RWPE1 (cell line): ENCODE measurements around the gene LILRB3.

ENCODE experiments used
- CTCF ChIA-PET: fragments of 350-600 bp; sonication (Branson Sonifier 250); formaldehyde crosslinking; extraction: SDS; loops from one replicate; lab custom pipeline; 2021; lab: Yijun Ruan, JAX
- POLR2A ChIA-PET: fragments of 400-600 bp; formaldehyde crosslinking; extraction: SDS; loops from one replicate; lab custom pipeline; 2020; ENCODE audit warnings: antibody characterized with exemption; ENCODE audit not compliant: low non-redundant PET; lab: Yijun Ruan, JAX
- DNase-seq: peaks from one replicate; pipeline ENCODE4 v3.0.0; 2012; ENCODE audit warnings: low spot score
- H3K27ac ChIP-seq: fragments of 450-650 bp; 2 replicates; pipeline ENCODE4 v1.5.1; 2017
- TF ChIP-seq, protein P1 (sequence below): fragments of 450-650 bp; conservative IDR thresholded peaks from 2 replicates; pipeline ENCODE4 v1.5.1; 2017; ENCODE audit warnings: low read depth, mild to moderate bottlenecking

LILRB3 gene

DNA sequence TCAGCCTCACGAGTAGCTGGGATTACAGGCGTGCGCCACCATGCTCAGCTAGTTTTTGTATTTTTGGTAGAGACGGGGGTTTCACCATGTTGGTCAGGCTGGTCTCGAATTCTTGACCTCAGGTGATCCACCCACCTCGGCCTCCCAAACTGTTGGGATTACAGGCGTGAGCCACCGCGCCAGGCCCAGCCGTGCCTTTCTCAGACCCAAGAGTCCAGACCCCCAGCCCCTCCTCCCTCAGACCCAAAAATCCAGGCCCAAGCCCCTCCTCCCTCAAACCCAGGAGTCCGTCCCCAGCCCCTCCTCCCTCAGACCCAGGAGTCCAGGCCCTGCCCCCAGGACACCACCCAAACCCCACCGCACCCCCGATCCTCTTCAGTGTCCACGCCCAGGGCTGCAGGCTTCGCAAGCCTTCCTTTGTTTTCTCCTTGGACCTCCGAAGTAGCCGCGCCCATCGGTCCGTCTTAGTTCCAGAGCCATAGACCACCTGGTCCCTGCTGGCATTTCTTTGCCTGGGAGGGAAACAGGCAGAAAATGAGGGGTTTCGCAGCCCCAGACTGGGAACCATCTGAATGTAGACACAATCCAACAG lies 53.6 kb downstream of the LILRB3 start:
- POLR2A ChIA-PET = no interaction called here
- TF ChIP-seq, protein P1, sequence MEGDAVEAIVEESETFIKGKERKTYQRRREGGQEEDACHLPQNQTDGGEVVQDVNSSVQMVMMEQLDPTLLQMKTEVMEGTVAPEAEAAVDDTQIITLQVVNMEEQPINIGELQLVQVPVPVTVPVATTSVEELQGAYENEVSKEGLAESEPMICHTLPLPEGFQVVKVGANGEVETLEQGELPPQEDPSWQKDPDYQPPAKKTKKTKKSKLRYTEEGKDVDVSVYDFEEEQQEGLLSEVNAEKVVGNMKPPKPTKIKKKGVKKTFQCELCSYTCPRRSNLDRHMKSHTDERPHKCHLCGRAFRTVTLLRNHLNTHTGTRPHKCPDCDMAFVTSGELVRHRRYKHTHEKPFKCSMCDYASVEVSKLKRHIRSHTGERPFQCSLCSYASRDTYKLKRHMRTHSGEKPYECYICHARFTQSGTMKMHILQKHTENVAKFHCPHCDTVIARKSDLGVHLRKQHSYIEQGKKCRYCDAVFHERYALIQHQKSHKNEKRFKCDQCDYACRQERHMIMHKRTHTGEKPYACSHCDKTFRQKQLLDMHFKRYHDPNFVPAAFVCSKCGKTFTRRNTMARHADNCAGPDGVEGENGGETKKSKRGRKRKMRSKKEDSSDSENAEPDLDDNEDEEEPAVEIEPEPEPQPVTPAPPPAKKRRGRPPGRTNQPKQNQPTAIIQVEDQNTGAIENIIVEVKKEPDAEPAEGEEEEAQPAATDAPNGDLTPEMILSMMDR = no peak
- CTCF ChIA-PET = interaction anchor here (0.7 to 1.0 kb wide), 3 partner anchors 19 to 62 kb away, joined by 3 to 5 read pairs (median 4); partner anchors contain the start of gene TSEN34
- no peak overlapping the region for H3K27ac ChIP-seq
- DNase-seq = no peak

DNA sequence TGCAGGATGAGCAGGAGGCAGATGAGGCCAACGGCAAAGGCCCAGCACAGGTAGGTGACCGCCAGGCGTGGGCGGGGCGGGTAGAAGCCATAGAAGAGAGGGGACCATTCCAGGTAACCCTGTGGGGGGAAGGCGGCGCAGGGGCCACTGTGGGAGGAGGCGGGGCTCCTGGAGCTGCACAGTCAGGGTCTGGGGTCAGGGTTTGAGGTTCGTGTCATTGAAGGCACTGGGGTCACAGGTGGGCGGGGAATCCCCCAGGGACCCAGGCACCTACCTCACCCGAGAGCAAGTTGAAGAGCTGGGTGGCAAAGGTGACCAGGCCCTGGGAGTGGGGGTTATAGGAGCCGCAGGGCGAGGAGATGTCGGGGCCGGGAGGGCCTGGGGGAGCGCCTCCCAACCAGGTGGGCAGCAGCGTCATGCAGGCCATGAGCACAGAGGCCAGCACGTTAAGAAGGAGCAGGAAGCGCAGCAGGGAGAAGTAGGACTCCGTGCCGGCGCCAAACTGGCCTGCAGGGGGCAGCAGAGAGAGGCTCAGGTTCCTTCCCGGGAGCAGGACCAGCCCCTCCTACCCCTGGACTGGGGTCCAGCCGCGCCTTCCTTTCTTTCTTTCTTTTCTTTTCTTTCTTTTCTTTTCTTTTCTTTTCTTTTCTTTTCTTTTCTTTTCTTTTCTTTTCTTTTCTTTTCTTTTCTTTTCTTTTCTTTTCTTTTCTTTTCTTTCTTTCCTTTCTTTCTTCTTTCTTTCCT lies 54.5 kb downstream of the LILRB3 start:
- CTCF ChIA-PET = no interaction called here
- H3K27ac ChIP-seq = no peak overlapping the region
- peak; percentile 76 for DNase-seq
- TF ChIP-seq, protein P1 = peak; percentile 84
- POLR2A ChIA-PET = no interaction called here
